HG03045 (cell line): ENCODE data around the gene PDE7B.

Experiments used
- ATAC-seq: cut with Tn5 transposase; IDR thresholded peaks from one replicate; pipeline ENCODE4 v1.9.1; 2021; ENCODE audit warnings: mild to moderate bottlenecking, moderate library complexity; ENCODE audit not compliant: unreplicated experiment

The PDE7B gene

GRCh38 chr6:136059308-136059707, 207.8 kb downstream of the PDE7B start:
- ATAC-seq, result no peak

DNA sequence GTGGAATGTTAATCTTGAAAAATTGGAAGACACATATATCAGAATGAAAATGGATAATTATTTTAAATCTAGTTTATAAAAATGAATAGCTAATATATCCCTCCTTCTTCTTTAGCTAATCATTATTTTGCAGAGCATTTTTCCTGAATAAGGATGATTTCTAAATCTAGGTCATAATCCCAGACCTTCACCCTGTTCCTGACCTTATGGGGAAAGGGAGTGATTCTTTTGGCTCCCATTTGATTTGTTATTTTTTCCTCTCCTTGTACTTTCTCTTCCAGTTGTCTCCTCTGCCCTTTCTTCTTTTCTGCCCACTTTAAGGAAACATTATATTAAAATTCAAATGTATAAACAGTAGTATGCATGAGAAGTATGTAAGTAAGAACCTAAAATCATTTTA, 208.6 kb downstream of the PDE7B start:
- ATAC-seq, result no peak

GRCh38 chr6:136060759-136061158, 209.3 kb downstream of the PDE7B start:
- ATAC-seq, result no peak

DNA sequence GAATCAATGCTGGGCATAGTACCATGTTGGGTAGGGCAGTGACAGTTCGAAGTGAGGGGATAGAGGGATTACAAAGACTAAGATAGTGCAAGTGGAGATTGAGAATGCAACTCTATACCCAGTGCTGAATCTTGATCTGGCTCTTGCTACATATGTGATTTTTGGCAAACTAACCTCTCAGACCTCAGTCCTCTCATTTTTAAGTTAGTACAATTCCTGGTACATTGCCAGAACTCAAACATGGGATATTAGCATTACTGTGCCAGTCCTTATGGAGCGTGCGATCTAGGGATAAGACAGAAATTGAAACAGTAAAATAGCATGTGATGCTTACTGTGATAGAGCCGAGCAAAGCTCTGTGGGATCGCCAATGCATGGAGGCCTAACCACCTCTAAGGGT, 210.2 kb downstream of the PDE7B start:
- no peak for ATAC-seq

GRCh38 chr6:136063096-136063495, 211.6 kb downstream of the PDE7B start:
- no peak for ATAC-seq

DNA sequence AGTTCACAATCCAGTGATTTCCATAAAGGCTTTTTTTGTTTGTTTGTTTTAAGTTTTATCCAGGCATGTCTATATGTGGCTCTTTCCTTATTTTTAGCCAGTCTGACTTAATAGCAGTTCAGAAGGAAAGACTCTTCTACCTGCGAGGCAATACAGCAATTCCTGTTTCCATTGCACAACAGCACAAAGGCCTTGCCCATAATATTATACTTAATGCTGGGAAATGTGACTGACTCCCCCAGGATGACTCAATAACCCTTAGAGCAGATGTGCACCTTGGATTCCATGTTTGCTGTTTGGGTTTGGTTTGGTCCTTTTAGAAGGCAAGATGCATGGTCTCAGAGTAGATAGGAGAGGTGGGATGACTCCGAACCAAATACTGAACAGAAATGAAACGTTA, 214.5 kb downstream of the PDE7B start:
- no peak for ATAC-seq

- ATAC-seq, result no peak
These were observed 216.3 kb downstream of the PDE7B start for GRCh38 chr6:136067731-136068341.

DNA sequence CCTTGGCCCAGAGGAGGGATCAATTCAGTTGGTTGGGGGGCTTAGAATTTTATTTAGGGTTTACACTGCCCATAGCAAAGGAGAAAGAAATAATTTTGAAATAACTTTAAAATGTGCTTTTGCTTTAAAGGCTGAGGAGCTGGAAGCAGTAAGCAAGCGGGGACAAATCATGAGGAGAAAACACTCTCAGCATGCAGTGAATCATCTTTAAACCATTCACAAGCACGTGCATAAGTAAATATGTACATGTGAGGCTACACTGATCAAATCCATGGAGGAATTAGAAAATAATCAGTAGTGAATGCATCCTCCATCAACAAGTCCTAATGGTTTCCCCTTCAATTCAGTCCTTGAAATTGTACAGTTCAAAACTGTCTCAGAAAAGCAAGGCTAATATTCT, 217.6 kb downstream of the PDE7B start:
- ATAC-seq, result no peak

- ATAC-seq, result no peak
These were observed 219.3 kb downstream of the PDE7B start for GRCh38 chr6:136070815-136071214.

GRCh38 chr6:136072691-136073090, 221.2 kb downstream of the PDE7B start:
- no peak for ATAC-seq

GRCh38 chr6:136073216-136073615, 221.7 kb downstream of the PDE7B start:
- ATAC-seq, result no peak

GRCh38 chr6:136076496-136076895, 225.0 kb downstream of the PDE7B start:
- ATAC-seq, result no peak

DNA sequence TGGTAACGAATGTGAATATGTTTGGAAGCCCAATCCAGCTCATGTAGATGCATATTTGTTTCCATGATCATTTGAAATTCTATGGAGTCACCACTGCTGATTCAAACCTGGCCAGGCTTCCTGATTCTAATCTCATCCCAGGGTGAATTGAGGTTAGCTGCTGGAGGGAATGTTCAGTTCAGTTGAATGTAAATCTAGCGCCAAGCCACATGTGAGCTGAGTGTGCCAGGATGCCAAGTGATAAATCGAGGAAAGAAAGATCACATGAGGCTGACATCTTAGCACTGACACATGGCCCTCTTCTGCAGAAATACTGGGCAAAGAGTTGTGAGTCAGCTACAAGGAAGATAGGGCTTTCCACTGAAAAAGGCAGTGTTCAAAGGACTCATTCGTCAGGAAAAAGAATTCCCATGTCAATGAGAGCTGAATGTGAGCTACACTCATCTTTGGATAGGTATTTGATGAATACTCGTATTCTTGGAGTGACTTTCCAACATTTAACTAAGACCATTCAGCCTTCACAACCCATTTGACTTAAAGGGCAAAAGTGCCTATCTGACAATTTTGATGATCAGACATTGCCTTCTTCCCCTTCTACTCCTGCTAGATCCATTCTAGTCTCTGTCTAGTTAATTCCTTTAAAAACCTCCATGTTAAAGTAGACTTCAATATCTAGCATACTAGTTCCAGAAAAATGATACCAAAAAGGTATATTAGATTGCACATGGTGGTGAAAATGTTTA, 226.5 kb downstream of the PDE7B start:
- ATAC-seq, result no peak

DNA sequence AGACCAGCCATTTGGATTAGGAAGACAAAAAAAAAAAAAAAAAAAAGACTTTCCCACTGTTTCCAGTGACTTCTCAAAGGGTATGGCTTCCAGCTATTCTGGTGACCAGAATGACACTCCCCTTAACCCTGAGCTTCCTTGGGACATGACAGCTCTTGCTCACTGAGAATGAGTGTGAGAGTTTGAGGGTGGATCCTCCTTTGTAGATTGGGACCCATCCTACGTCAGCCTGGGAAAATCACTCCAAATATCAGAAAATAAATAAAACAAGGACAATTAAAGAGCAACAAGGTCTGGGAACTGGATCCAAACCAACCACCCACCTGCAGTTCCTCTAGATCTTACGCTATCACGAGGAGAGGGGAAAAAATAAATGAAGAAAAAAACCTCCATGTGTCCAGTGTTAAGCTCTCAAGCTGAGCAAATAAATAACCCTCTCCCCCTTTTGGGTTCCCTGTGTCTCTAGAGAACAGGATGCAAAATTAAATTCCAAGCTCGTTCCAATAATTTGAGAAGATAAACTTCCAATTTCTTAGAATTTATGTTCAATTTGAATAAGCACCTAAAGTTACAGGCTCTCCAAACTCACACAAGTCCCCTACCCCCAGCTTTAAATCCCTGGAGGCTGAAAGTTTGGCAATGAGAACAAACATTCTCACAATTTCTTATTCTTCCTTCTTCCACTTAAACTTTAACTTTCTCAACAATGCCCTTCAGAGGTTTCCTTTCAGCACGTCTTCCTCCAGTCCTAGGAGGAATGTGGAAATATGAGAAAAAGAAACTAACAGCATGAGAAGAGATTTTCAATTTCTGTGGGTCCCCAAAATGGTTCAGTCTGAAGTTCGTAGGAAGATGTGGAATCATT, 228.4 kb downstream of the PDE7B start:
- ATAC-seq, result no peak

DNA sequence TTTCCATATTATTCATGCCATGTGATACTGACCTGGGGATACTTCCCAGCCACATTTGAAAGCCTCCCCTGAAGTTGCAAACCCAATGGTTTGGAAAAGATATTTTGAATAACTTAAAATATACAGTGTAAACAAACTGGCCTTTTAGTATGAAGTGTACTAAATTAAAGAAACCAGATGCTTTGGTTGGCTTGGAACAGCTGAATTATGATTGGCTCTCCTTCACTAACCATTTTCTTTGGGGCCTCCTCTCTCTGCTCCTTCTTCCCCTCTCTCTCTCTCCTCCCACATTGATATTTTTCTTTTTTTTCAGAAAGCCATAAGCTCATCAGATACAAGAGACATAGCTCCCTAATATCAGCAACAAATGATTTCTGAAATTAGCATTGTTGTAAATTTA, 232.0 kb downstream of the PDE7B start:
- no peak for ATAC-seq

DNA sequence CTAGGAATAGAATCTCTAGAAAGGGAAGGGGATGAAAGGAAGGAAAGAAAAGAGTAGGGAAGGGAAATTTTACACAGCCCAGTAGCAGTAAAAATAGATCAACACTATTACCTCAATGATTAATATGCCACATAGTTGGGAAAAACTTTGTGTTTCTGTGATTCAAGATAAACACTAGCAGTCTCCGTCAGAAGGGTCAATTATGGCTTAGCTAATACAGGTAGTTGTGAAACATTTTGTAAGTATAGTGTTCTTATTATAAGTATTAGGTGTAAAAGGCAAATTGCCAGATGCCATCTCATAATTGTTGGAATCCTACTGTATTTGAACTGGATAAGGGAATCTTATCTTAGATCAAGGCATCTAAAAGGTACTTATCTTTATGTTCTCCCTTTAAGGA, 232.9 kb downstream of the PDE7B start:
- ATAC-seq, result no peak

GRCh38 chr6:136085370-136086115, 234.0 kb downstream of the PDE7B start:
- no peak for ATAC-seq

DNA sequence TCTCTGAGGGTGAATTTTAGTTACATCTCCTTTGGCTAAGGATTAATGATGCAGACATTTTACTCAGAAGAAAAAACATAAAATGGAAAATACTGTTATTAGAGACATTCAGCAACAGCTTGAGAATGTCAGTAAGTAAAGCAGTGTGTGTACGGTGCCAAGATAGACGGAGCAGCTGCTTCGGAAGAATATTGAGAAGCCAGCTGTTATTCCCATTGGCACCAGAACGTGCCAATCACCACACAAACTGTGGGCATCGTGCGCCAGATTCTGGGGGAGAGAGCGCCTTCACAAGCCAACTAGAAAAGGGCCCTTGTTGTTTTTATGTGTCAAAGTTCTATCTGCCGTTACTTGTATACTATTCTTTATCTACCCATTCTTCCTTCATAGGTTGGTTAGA, 235.2 kb downstream of the PDE7B start:
- ATAC-seq, result no peak

GRCh38 chr6:136087986-136088385, 236.5 kb downstream of the PDE7B start:
- ATAC-seq, result no peak

DNA sequence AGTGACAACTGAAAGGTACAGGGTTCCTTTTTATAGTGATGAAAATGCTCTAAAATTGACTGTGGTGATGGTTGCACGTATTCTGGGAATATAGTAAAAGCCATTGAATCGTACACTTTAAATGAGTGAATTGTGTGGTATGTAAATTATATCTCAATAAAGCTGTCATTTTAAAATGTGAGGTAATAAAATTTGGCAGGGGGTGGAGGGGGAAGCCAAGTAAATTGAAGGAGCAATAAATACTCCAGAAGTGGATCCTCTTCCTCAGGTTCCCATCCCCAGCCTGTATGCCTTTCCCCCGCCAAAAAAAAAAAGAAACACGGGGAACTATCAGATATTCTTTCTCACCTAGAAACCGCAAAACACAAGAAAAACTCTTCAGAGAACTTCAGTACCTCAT, 237.2 kb downstream of the PDE7B start:
- no peak for ATAC-seq

- ATAC-seq, result no peak
These were observed 238.4 kb downstream of the PDE7B start for GRCh38 chr6:136089876-136090275.
